ENCODE results near the gene TLR5. TPM values are rescaled to one million over a fixed set of nuclear protein-coding genes. Genes with fewer than 3 reads are reported as not detected.

Gene TLR5
- total RNA-seq, 2 donors from 2014 or later, result 1.0 to 3.6 TPM

- Histone ChIP-seq H3K4me3 (no peak overlapping the region), H3K36me3 (no peaks in the 10 kb centered on the region), H3K9me3 (no peaks in the 10 kb centered on the region), H3K27me3 (no peaks in the 10 kb centered on the region), H3K27ac (no peak overlapping the region), H3K4me1 (peaks cover 0 to 9% of the 10 kb centered on the region in 2 donors)
- no peak for DNase-seq (ENCODE audit: low spot score)
- no peak for TF ChIP-seq CTCF (IDR thresholded peaks at IDR 0.05)
Measured at GRCh38 chr1:223105568-223105967, 37.5 kb downstream of the TLR5 start.

- H3K4me1 ChIP-seq, result peaks cover 0 to 9% of the 10 kb centered on the region in 2 donors
- H3K9me3 ChIP-seq, result peaks cover 0 to 7% of the 10 kb centered on the region in 2 donors
- TF ChIP-seq CTCF (IDR thresholded peaks at IDR 0.05), result no peak
- DNase-seq (ENCODE audit: low spot score), result no peak
- H3K36me3 ChIP-seq, result no peaks in the 10 kb centered on the region
- H3K27me3 ChIP-seq, result no peaks in the 10 kb centered on the region
- no peak overlapping the region for H3K27ac ChIP-seq
- H3K4me3 ChIP-seq, result no peak overlapping the region
Measured at GRCh38 chr1:223102797-223103533, 40.1 kb downstream of the TLR5 start.

GRCh38 chr1:223097713-223098112 is 45.3 kb downstream of the TLR5 start:
- no peak for TF ChIP-seq CTCF (IDR thresholded peaks at IDR 0.05)
- no peak overlapping the region for H3K27ac ChIP-seq
- H3K9me3 ChIP-seq, result peaks cover 0 to 7% of the 10 kb centered on the region in 2 donors
- H3K4me1 ChIP-seq, result no peaks in the 10 kb centered on the region
- no peak for DNase-seq (ENCODE audit: low spot score)
- no peaks in the 10 kb centered on the region for H3K36me3 ChIP-seq
- no peak overlapping the region for H3K4me3 ChIP-seq
- H3K27me3 ChIP-seq, result no peaks in the 10 kb centered on the region

- Histone ChIP-seq H3K27ac (no peak overlapping the region), H3K36me3 (no peaks in the 10 kb centered on the region), H3K27me3 (no peaks in the 10 kb centered on the region), H3K4me1 (no peaks in the 10 kb centered on the region), H3K9me3 (peaks cover 0 to 7% of the 10 kb centered on the region in 2 donors), H3K4me3 (no peak overlapping the region)
- no peak for DNase-seq (ENCODE audit: low spot score)
- TF ChIP-seq CTCF (IDR thresholded peaks at IDR 0.05), result no peak
Measured at GRCh38 chr1:223095870-223096269, 47.2 kb downstream of the TLR5 start.

GRCh38 chr1:223091896-223092295 is 51.2 kb downstream of the TLR5 start:
- no peak for TF ChIP-seq CTCF (IDR thresholded peaks at IDR 0.05)
- Histone ChIP-seq H3K4me3 (no peak overlapping the region), H3K27ac (no peak overlapping the region), H3K36me3 (no peaks in the 10 kb centered on the region), H3K9me3 (no peaks in the 10 kb centered on the region), H3K27me3 (no peaks in the 10 kb centered on the region), H3K4me1 (peaks cover 0 to under 1% of the 10 kb centered on the region in 2 donors)
- no peak for DNase-seq (ENCODE audit: low spot score)

- no peak for DNase-seq (ENCODE audit: low spot score)
- H3K36me3 ChIP-seq, result no peaks in the 10 kb centered on the region
- no peaks in the 10 kb centered on the region for H3K9me3 ChIP-seq
- TF ChIP-seq CTCF (IDR thresholded peaks at IDR 0.05), result no peak
- H3K27me3 ChIP-seq, result no peaks in the 10 kb centered on the region
- H3K4me3 ChIP-seq, result no peak overlapping the region
- H3K4me1 ChIP-seq, result peaks cover 0 to 4% of the 10 kb centered on the region in 2 donors
- H3K27ac ChIP-seq, result no peak overlapping the region
Measured at GRCh38 chr1:223089250-223089649, 53.8 kb downstream of the TLR5 start.

Measured in right atrium auricular region (tissue), 2 donors.